Smooth muscle cell (in vitro differentiated cells): ENCODE data around the gene LILRB3. TPM values are rescaled to one million over a fixed set of nuclear protein-coding genes. Genes with fewer than 3 reads are reported as not detected.

ENCODE experiments used
- DNase-seq: peaks from one replicate; lab custom pipeline; 2025; ENCODE audit not compliant: unreplicated experiment; lab: John Stamatoyannopoulos, UW
- H2AFZ ChIP-seq: fragments of 200-600 bp; sonication (generic); 2 replicates; pipeline ENCODE4 v1.6.0; 2016; ENCODE audit warnings: antibody characterized with exemption, low read depth, mild to moderate bottlenecking
- H3F3A ChIP-seq: fragments of 200-600 bp; sonication (generic); 2 replicates; pipeline ENCODE4 v1.6.0; 2017; ENCODE audit warnings: antibody characterized with exemption, low read depth
- H3K27ac ChIP-seq: fragments of 200-600 bp; sonication (generic); 2 replicates; pipeline ENCODE4 v1.5.1; 2016; ENCODE audit warnings: low read depth, mild to moderate bottlenecking
- H3K27me3 ChIP-seq: fragments of 200-600 bp; sonication (generic); 2 replicates; pipeline ENCODE4 v1.6.1; 2016; ENCODE audit warnings: low read depth, mild to moderate bottlenecking
- H3K36me3 ChIP-seq: fragments of 200-600 bp; sonication (generic); 2 replicates; pipeline ENCODE4 v1.5.1; 2016; ENCODE audit warnings: low read depth
- H3K4me1 ChIP-seq: fragments of 200-600 bp; sonication (generic); 2 replicates; pipeline ENCODE4 v1.5.1; 2016; ENCODE audit warnings: low read depth
- H3K4me2 ChIP-seq: fragments of 200-600 bp; sonication (generic); 2 replicates; pipeline ENCODE4 v1.6.0; 2016; ENCODE audit warnings: mild to moderate bottlenecking
- H3K4me3 ChIP-seq: fragments of 200-600 bp; sonication (generic); 2 replicates; pipeline ENCODE4 v1.5.1; 2016; ENCODE audit warnings: mild to moderate bottlenecking
- H3K79me2 ChIP-seq: fragments of 200-600 bp; sonication (generic); 2 replicates; pipeline ENCODE4 v1.6.0; 2016; ENCODE audit warnings: low read depth, mild to moderate bottlenecking
- H3K9ac ChIP-seq: fragments of 200-600 bp; sonication (generic); 2 replicates; pipeline ENCODE4 v1.6.0; 2016; ENCODE audit warnings: low read depth
- H3K9me3 ChIP-seq: fragments of 200-600 bp; sonication (generic); replicated peaks from 2 replicates; pipeline ENCODE4 v1.5.1; 2016; ENCODE audit warnings: low read depth
- H4K20me1 ChIP-seq: fragments of 200-600 bp; sonication (generic); 2 replicates; pipeline ENCODE4 v1.6.0; 2016; ENCODE audit warnings: low read depth
- CTCF ChIP-seq: fragments of 200-600 bp; sonication (generic); IDR thresholded peaks from 2 replicates; pipeline ENCODE4 v1.5.1; 2017; ENCODE audit warnings: borderline replicate concordance, mild to moderate bottlenecking, antibody characterized with exemption; ENCODE audit not compliant: insufficient read depth, poor library complexity, severe bottlenecking
- WGBS: methylation state at CpG from one replicate; pipeline ENCODE4 v1.1.7; 2016; ENCODE audit warnings: low lambda C conversion rate; 5-methylcytosine and 5-hydroxymethylcytosine counted together
- polyA plus RNA-seq: library from polyadenylated mRNA; unstranded; fragments of >200 nt; fragmentation: Nextera tagmentation; extraction: Ambion mirVana; gene quantifications from 2 replicates; pipeline ENCODE4 v1.2.1, GENCODE V29; 2016
- total RNA-seq: library from RNA; depleted of rRNA; stranded (reverse); fragments of >200 nt; gene quantifications from 2 replicates; pipeline ENCODE4 v1.2.3, GENCODE V29; 2014

LILRB3 gene
- total and polyA plus RNA-seq, 2 experiments from 2014 or later = 0.06 TPM; not detected in 1

GRCh38 chr19:54189735-54190502 is 32.9 kb downstream of the LILRB3 start:
- Histone ChIP-seq H3K36me3 (no peaks in the 10 kb centered on the region), H3K4me2 (peak overlapping the region; percentile 84), H3K9ac (peak overlapping the region; percentile 96), H3F3A (peaks cover 11% of the 10 kb centered on the region), H3K27me3 (no peaks in the 10 kb centered on the region), H3K4me1 (peaks cover 6% of the 10 kb centered on the region), H3K9me3 (no peaks in the 10 kb centered on the region), H3K79me2 (peaks cover 37% of the 10 kb centered on the region), H3K27ac (peak overlapping the region; percentile 98), H2AFZ (peak overlapping the region; percentile 67), H4K20me1 (peaks cover 16% of the 10 kb centered on the region), H3K4me3 (peak overlapping the region; percentile 90)
- peak; percentile 100 for DNase-seq
- WGBS = 1% methylated on average over 50 of the region's 65 CpGs
- no peak for TF ChIP-seq CTCF

- peak within 1 kb of the TSS; percentile 90 for H3K4me3 ChIP-seq
- H3K4me1 ChIP-seq = peaks cover 6% of the 10 kb centered on the region
- H3K9ac ChIP-seq = peak within 1 kb of the TSS; percentile 96
- peaks cover 16% of the 10 kb centered on the region for H4K20me1 ChIP-seq
- no peak for TF ChIP-seq CTCF
- H3K4me2 ChIP-seq = peak within 1 kb of the TSS; percentile 85
- peak within 1 kb of the TSS; percentile 90 for H2AFZ ChIP-seq
- peaks cover 11% of the 10 kb centered on the region for H3F3A ChIP-seq
- H3K9me3 ChIP-seq = no peaks in the 10 kb centered on the region
- no peak for DNase-seq
- H3K36me3 ChIP-seq = no peaks in the 10 kb centered on the region
- no peaks in the 10 kb centered on the region for H3K27me3 ChIP-seq
- H3K27ac ChIP-seq = peak within 1 kb of the TSS; percentile 98
- H3K79me2 ChIP-seq = peaks cover 37% of the 10 kb centered on the region
- WGBS = under 1% methylated on average over 53 of the region's 64 CpGs
Observed at GRCh38 chr19:54189145-54189734, 33.6 kb downstream of the LILRB3 start, which contains the start of gene MBOAT7. TSS of gene MBOAT7 (minus strand) at chr19:54189580. CDS start at chr19:54188508, 1,072 bp downstream.

- H3K27ac ChIP-seq = peak overlapping the region; percentile 98
- H3K4me1 ChIP-seq = peaks cover 6% of the 10 kb centered on the region
- no peaks in the 10 kb centered on the region for H3K27me3 ChIP-seq
- no peak overlapping the region for H2AFZ ChIP-seq
- no peak for DNase-seq
- H3K4me3 ChIP-seq = peak overlapping the region; percentile 90
- no peaks in the 10 kb centered on the region for H3K9me3 ChIP-seq
- no peaks in the 10 kb centered on the region for H3K36me3 ChIP-seq
- 14% methylated on average over 12 of the region's 12 CpGs for whole genome bisulfite sequencing
- peak overlapping the region; percentile 84 for H3K9ac ChIP-seq
- peaks cover 28% of the 10 kb centered on the region for H3K79me2 ChIP-seq
- H4K20me1 ChIP-seq = peaks cover 16% of the 10 kb centered on the region
- H3K4me2 ChIP-seq = peak overlapping the region; percentile 85
- TF ChIP-seq CTCF = no peak
- peaks cover 11% of the 10 kb centered on the region for H3F3A ChIP-seq
Observed at GRCh38 chr19:54188215-54188871, 34.5 kb downstream of the LILRB3 start.
